RWPE2 (cell line): Measurements from ENCODE around the gene ENO4.

ENCODE experiments used
- ATAC-seq: fragments of 200-7000 bp; cut with Tn5 transposase; 3 replicates; pipeline ENCODE4 v1.9.1; 2021; ENCODE audit warnings: low read depth
- DNase-seq: peaks from one replicate; pipeline ENCODE4 v3.0.0-alpha.2; 2020; ENCODE audit warnings: low spot score
- H3K27ac ChIP-seq: fragments of 450-650 bp; 2 replicates; pipeline ENCODE4 v1.5.1; 2017; ENCODE audit warnings: mild to moderate bottlenecking; ENCODE audit not compliant: poor library complexity, severe bottlenecking
- H3K27me3 ChIP-seq: fragments of 250-450 bp; sonication (Bioruptor Pico); 2 replicates; pipeline ENCODE4 v1.5.1; 2021; ENCODE audit warnings: mild to moderate bottlenecking, moderate library complexity; ENCODE audit not compliant: insufficient read depth, poor library complexity, severe bottlenecking
- H3K36me3 ChIP-seq: fragments of 250-450 bp; sonication (Bioruptor Pico); 2 replicates; pipeline ENCODE4 v1.5.1; 2020; ENCODE audit warnings: low read depth, mild to moderate bottlenecking, moderate library complexity
- H3K4me1 ChIP-seq: fragments of 250-450 bp; sonication (Bioruptor Pico); 2 replicates; pipeline ENCODE4 v1.5.1; 2021; ENCODE audit warnings: mild to moderate bottlenecking, moderate library complexity; ENCODE audit not compliant: insufficient read depth, poor library complexity, severe bottlenecking
- H3K4me3 ChIP-seq: fragments of 250-450 bp; sonication (Bioruptor Pico); 2 replicates; pipeline ENCODE4 v1.5.1; 2021; ENCODE audit warnings: mild to moderate bottlenecking, moderate library complexity; ENCODE audit not compliant: severe bottlenecking
- H3K9me3 ChIP-seq: fragments of 250-450 bp; sonication (Bioruptor Pico); 2 replicates; pipeline ENCODE4 v1.5.1; 2021; ENCODE audit warnings: mild to moderate bottlenecking, moderate library complexity; ENCODE audit not compliant: severe bottlenecking
- TF ChIP-seq, protein P1 (sequence below): fragments of 450-650 bp; IDR thresholded peaks from one replicate; pipeline ENCODE4 v1.5.1; 2017; ENCODE audit warnings: mild to moderate bottlenecking, moderate library complexity; ENCODE audit not compliant: poor library complexity, severe bottlenecking

ENO4 gene

GRCh38 chr10:116892907-116893685 lies 43.8 kb downstream of the ENO4 start:
- no peak overlapping the region for H3K4me3 ChIP-seq
- no peak for ATAC-seq
- no peaks in the 10 kb centered on the region for H3K27me3 ChIP-seq
- H3K9me3 ChIP-seq, result no peaks in the 10 kb centered on the region
- H3K27ac ChIP-seq, result no peak overlapping the region
- H3K36me3 ChIP-seq, result peaks cover 31% of the 10 kb centered on the region
- no peak for DNase-seq
- H3K4me1 ChIP-seq, result peaks cover 30% of the 10 kb centered on the region
- TF ChIP-seq, protein P1, sequence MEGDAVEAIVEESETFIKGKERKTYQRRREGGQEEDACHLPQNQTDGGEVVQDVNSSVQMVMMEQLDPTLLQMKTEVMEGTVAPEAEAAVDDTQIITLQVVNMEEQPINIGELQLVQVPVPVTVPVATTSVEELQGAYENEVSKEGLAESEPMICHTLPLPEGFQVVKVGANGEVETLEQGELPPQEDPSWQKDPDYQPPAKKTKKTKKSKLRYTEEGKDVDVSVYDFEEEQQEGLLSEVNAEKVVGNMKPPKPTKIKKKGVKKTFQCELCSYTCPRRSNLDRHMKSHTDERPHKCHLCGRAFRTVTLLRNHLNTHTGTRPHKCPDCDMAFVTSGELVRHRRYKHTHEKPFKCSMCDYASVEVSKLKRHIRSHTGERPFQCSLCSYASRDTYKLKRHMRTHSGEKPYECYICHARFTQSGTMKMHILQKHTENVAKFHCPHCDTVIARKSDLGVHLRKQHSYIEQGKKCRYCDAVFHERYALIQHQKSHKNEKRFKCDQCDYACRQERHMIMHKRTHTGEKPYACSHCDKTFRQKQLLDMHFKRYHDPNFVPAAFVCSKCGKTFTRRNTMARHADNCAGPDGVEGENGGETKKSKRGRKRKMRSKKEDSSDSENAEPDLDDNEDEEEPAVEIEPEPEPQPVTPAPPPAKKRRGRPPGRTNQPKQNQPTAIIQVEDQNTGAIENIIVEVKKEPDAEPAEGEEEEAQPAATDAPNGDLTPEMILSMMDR, result no peak

- Histone ChIP-seq H3K9me3 (no peaks in the 10 kb centered on the region), H3K27me3 (no peaks in the 10 kb centered on the region), H3K4me1 (peaks cover 26% of the 10 kb centered on the region), H3K36me3 (peaks cover 33% of the 10 kb centered on the region), H3K4me3 (no peak overlapping the region), H3K27ac (no peak overlapping the region)
- no peak for DNase-seq
- TF ChIP-seq, protein P1, result no peak
- no peak for ATAC-seq
Observed at GRCh38 chr10:116893686-116894037, 44.4 kb downstream of the ENO4 start.

DNA sequence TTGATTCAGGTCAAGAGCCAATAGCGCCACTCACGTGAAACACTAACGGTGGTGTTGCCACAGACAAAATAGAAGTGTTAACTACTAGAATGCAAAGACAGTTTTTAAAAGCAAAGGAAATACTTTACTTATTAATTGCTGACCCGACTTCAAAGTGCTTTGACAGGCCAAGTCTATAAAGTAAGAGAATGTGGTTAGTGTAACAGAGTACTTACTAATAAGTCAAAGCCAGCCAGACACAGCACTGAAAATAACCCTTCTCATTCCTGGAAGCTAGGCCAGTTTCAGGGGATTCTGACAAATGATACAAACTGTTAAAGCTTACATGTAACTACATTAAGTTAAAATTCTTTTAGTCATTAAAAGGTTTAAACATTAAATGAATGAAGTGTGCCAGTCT lies 50.3 kb downstream of the ENO4 start:
- Histone ChIP-seq H3K27me3 (no peaks in the 10 kb centered on the region), H3K9me3 (no peaks in the 10 kb centered on the region), H3K36me3 (peaks cover 62% of the 10 kb centered on the region), H3K27ac (no peak overlapping the region), H3K4me1 (no peaks in the 10 kb centered on the region), H3K4me3 (no peak overlapping the region)
- TF ChIP-seq, protein P1, result no peak
- DNase-seq (no peak), ATAC-seq (no peak)

DNA sequence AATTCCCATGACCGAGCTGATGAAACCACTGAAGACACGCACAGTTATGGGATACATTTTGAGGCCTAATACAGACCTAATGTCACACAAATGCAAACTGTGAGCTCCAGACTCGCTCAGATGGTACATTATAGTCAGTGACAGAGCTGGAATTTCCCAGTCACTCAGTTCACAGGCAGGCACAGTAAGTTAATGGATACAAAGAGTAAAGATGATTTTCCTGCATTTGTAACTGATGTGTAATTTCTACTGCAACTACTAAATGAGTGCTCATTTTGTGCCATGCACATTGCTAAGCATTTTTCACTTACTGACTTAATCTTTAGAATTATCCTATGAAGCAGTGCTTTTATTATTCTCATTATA lies 56.5 kb downstream of the ENO4 start:
- H3K4me3 ChIP-seq, result no peak overlapping the region
- no peak for ATAC-seq
- no peaks in the 10 kb centered on the region for H3K27me3 ChIP-seq
- H3K36me3 ChIP-seq, result peaks cover 35% of the 10 kb centered on the region
- H3K27ac ChIP-seq, result no peak overlapping the region
- no peaks in the 10 kb centered on the region for H3K4me1 ChIP-seq
- no peak for DNase-seq
- H3K9me3 ChIP-seq, result no peaks in the 10 kb centered on the region
- TF ChIP-seq, protein P1, result no peak

- Histone ChIP-seq H3K27ac (no peak overlapping the region), H3K27me3 (no peaks in the 10 kb centered on the region), H3K36me3 (peaks cover 33% of the 10 kb centered on the region), H3K4me1 (no peaks in the 10 kb centered on the region), H3K9me3 (no peaks in the 10 kb centered on the region), H3K4me3 (no peak overlapping the region)
- TF ChIP-seq, protein P1, result no peak
- DNase-seq (no peak), ATAC-seq (no peak)
Observed at GRCh38 chr10:116907245-116907987, 58.1 kb downstream of the ENO4 start.
